GM12892 (cell line): Measurements from ENCODE around the gene KRTAP4-3.

Source experiments
- POLR2A ChIP-seq: IDR thresholded peaks from 2 replicates; pipeline ENCODE4 v1.6.1; 2011; ENCODE audit warnings: low read depth, low read length, control low read depth
- POLR2AphosphoS5 ChIP-seq: IDR thresholded peaks from 2 replicates; pipeline ENCODE4 v1.6.1; 2011; ENCODE audit warnings: low read depth, low read length, control low read depth

DNA sequence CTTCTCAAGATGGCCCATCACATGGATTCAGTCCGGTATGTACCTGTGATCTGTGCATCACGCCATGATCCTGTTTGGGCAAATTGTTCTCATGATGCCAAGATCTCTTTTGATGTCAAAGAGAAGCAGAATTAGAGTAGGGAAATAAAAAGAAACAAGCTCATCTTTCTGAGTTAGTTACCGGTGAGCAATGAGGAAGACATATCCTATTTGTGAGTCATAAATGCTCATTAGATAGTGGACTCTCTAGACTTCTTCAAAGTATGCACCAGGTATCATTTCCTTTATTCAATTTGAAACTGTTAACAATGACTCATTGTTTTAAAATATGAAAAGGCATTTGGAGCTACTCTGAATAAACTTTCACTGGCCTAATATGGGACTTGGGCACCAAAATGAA, 36.0 kb downstream of the KRTAP4-3 start:
- TF ChIP-seq POLR2AphosphoS5: no peak
- TF ChIP-seq POLR2A: no peak
